OCI-LY3 (cell line): Measurements from ENCODE around the gene SAE1.

Source experiments
- H2AFZ ChIP-seq: fragments of 200-600, 300-600 bp; shearing (Covaris generic); 2 replicates; pipeline ENCODE4 v1.6.0; 2014; ENCODE audit warnings: antibody characterized with exemption, low read depth, low read length
- H3K27ac ChIP-seq: fragments of 200-600, 300-600 bp; sonication (generic); 2 replicates; pipeline ENCODE4 v1.5.1; 2014; ENCODE audit warnings: mild to moderate bottlenecking, low read length, moderate library complexity, mixed read lengths
- H3K27me3 ChIP-seq: fragments of 200-600, 300-600 bp; sonication (generic); 2 replicates; pipeline ENCODE4 v1.6.1; 2014; ENCODE audit warnings: low read depth, low read length, mixed read lengths
- H3K36me3 ChIP-seq: fragments of 200-600, 300-600 bp; sonication (generic); replicated peaks from 2 replicates; pipeline ENCODE3; 2014; ENCODE audit warnings: low read depth, low read length, mixed read lengths
- H3K4me1 ChIP-seq: fragments of 300-600, 200-600 bp; sonication (generic); 2 replicates; pipeline ENCODE4 v1.6.1; 2014; ENCODE audit warnings: low read length, mixed read lengths
- H3K4me2 ChIP-seq: fragments of 200-600, 300-600 bp; sonication (generic); 2 replicates; pipeline ENCODE4 v1.6.1; 2014; ENCODE audit warnings: low read length, mixed read lengths
- H3K4me3 ChIP-seq: fragments of 300-600, 200-600 bp; sonication (generic); 2 replicates; pipeline ENCODE4 v1.5.1; 2014; ENCODE audit warnings: antibody characterized with exemption, mild to moderate bottlenecking, low read length, moderate library complexity
- H3K79me2 ChIP-seq: fragments of 300-600, 200-600 bp; shearing (Covaris generic); 2 replicates; pipeline ENCODE4 v1.6.1; 2014; ENCODE audit warnings: mild to moderate bottlenecking, low read length, mixed read lengths
- H3K9ac ChIP-seq: fragments of 300-600, 200-600 bp; shearing (Covaris generic); 2 replicates; pipeline ENCODE4 v1.6.0; 2014; ENCODE audit warnings: mild to moderate bottlenecking, low read length, moderate library complexity
- H3K9me3 ChIP-seq: fragments of 200-600, 300-600 bp; shearing (Covaris generic); 2 replicates; pipeline ENCODE4 v1.6.1; 2014; ENCODE audit warnings: low read length, mixed read lengths; ENCODE audit not compliant: insufficient read depth
- H4K20me1 ChIP-seq: fragments of 200-600, 300-600 bp; sonication (generic); 2 replicates; pipeline ENCODE4 v1.6.1; 2016; ENCODE audit warnings: low read length, mixed read lengths; ENCODE audit not compliant: insufficient read depth
- CTCF ChIP-seq: fragments of 200-600, 300-600 bp; sonication (generic); IDR thresholded peaks from 2 replicates; pipeline ENCODE4 v1.5.1; 2014; ENCODE audit warnings: antibody characterized with exemption, low read length, low read depth
- EZH2phosphoT487 ChIP-seq: fragments of 200-600 bp; shearing (Covaris generic); IDR thresholded peaks from 2 replicates; pipeline ENCODE4 v1.6.1; 2018; ENCODE audit warnings: antibody characterized with exemption, mixed run types, low read depth

SAE1 gene

GRCh38 chr19:47172666-47173455 is 42.2 kb downstream of the SAE1 start:
- Histone ChIP-seq H3K9me3 (no peaks in the 10 kb centered on the region), H3K27ac (no peak overlapping the region), H2AFZ (no peak overlapping the region), H3K4me1 (no peaks in the 10 kb centered on the region; the same call in 1 of the 2 replicates), H3K9ac (no peak overlapping the region), H3K36me3 (peaks cover 59% of the 10 kb centered on the region), H3K4me3 (no peak overlapping the region), H4K20me1 (peaks cover 2% of the 10 kb centered on the region; the same call in 1 of the 2 replicates), H3K27me3 (no peaks in the 10 kb centered on the region), H3K4me2 (no peak overlapping the region), H3K79me2 (peaks cover 44% of the 10 kb centered on the region)
- no peak for TF ChIP-seq EZH2phosphoT487
- TF ChIP-seq CTCF: no peak

GRCh38 chr19:47176071-47176626 is 45.5 kb downstream of the SAE1 start:
- Histone ChIP-seq H3K27ac (peak overlapping the region; percentile 24; the same call in 1 of the 2 replicates), H3K36me3 (peaks cover 61% of the 10 kb centered on the region), H3K9me3 (no peaks in the 10 kb centered on the region), H3K4me1 (peaks cover 12% of the 10 kb centered on the region), H3K79me2 (peaks cover 58% of the 10 kb centered on the region), H4K20me1 (no peaks in the 10 kb centered on the region; the same call in 1 of the 2 replicates), H2AFZ (no peak overlapping the region), H3K27me3 (no peaks in the 10 kb centered on the region), H3K4me3 (no peak overlapping the region), H3K4me2 (no peak overlapping the region), H3K9ac (no peak overlapping the region)
- TF ChIP-seq CTCF (no peak), EZH2phosphoT487 (no peak)

DNA sequence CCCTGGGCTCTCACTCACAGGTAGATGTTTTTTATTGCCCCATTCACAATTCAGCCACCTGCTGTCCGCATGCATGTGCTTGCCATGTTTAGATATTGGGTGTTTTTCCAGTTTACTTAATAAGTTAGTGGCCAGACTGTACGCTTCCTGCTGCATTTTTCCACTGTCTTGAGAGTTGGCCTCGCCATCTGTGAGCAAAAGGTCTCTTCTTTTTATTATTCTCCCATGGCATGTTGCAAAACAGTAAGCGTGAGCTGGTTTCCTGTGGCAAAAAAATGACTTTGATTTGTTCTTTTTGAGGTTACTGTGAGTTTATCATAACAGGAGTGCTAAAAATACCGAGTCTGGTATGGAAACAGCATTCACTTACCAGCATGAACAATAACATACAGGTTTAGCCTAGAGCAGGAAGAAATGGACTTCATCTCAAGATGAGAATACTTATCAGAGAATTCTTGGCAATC is 46.0 kb downstream of the SAE1 start:
- H3K9me3 ChIP-seq: no peaks in the 10 kb centered on the region
- H3K4me2 ChIP-seq: no peak overlapping the region
- no peak overlapping the region for H3K9ac ChIP-seq
- TF ChIP-seq EZH2phosphoT487: no peak
- TF ChIP-seq CTCF: no peak
- H2AFZ ChIP-seq: no peak overlapping the region
- no peaks in the 10 kb centered on the region; the same call in 1 of the 2 replicates for H4K20me1 ChIP-seq
- H3K27me3 ChIP-seq: no peaks in the 10 kb centered on the region
- H3K27ac ChIP-seq: peak overlapping the region; percentile 24
- peaks cover 12% of the 10 kb centered on the region for H3K4me1 ChIP-seq
- H3K79me2 ChIP-seq: peaks cover 58% of the 10 kb centered on the region
- H3K4me3 ChIP-seq: no peak overlapping the region
- H3K36me3 ChIP-seq: peaks cover 61% of the 10 kb centered on the region

- Histone ChIP-seq H3K4me2 (no peak overlapping the region; the same call in 1 of the 2 replicates), H3K4me1 (peaks cover 28% of the 10 kb centered on the region), H3K27me3 (no peaks in the 10 kb centered on the region), H3K9me3 (no peaks in the 10 kb centered on the region), H2AFZ (no peak overlapping the region), H3K36me3 (peaks cover 62% of the 10 kb centered on the region), H4K20me1 (no peaks in the 10 kb centered on the region; the same call in 1 of the 2 replicates), H3K79me2 (peaks cover 59% of the 10 kb centered on the region), H3K4me3 (no peak overlapping the region), H3K9ac (no peak overlapping the region), H3K27ac (peak overlapping the region; percentile 60)
- TF ChIP-seq EZH2phosphoT487 (no peak), CTCF (no peak)
Measured at GRCh38 chr19:47179653-47180310, 49.1 kb downstream of the SAE1 start.
